Lower lobe of right lung (tissue), 2 donors: ENCODE measurements around the gene MTERF2. TPM values are rescaled to one million over a fixed set of nuclear protein-coding genes. Genes with fewer than 3 reads are reported as not detected.
"Not testable (repeated sequence)": the region's sequence is repeated elsewhere in the genome, so short reads cannot be mapped to it uniquely, and the experiment has no call there.

Source experiments
- ATAC-seq, 2 donors: fragments of 200-7000 bp; cut with Tn5 transposase; one replicate each; pipeline ENCODE4 v1.9.1; 2020 to 2022; ENCODE audit warnings: mild to moderate bottlenecking in 2 of 2, moderate library complexity in 2 of 2
- DNase-seq: peaks from one replicate; pipeline ENCODE4 v3.0.0-alpha.2; 2020
- H3K27ac ChIP-seq: fragments of 200-600 bp; one replicate; pipeline ENCODE4 v1.8.0; 2022
- H3K27me3 ChIP-seq: fragments of 200-600 bp; one replicate; pipeline ENCODE4 v1.8.0; 2022; ENCODE audit warnings: low read depth
- H3K36me3 ChIP-seq: fragments of 200-600 bp; one replicate; pipeline ENCODE4 v1.8.0; 2022; ENCODE audit warnings: mild to moderate bottlenecking
- H3K4me1 ChIP-seq: fragments of 200-600 bp; one replicate; pipeline ENCODE4 v1.8.0; 2022
- H3K4me3 ChIP-seq: fragments of 200-600 bp; one replicate; pipeline ENCODE4 v1.8.0; 2022; ENCODE audit warnings: mild to moderate bottlenecking
- H3K9me3 ChIP-seq: fragments of 200-600 bp; one replicate; pipeline ENCODE4 v1.8.0; 2022
- intact Hi-C: fragments of 100-400 bp; cut with DNase I; formaldehyde crosslinking; loops from one replicate; pipeline ENCODE4 v1.11.0; 2022
- total RNA-seq: library from RNA; stranded (reverse); fragmentation: NEBNext Ultra II Directional; extraction: Animal tissue kit (Norgen Biotek cat#: 25700); gene quantifications from one replicate; pipeline ENCODE4 v1.2.1, GENCODE V29; 2021
- TF ChIP-seq, protein P1 (sequence below): fragments of 200-600 bp; IDR thresholded peaks from one replicate; pipeline ENCODE4 v1.8.0; 2022; ENCODE audit warnings: antibody characterized with exemption, mild to moderate bottlenecking
- donor health status: DM: no; HTN: yes; CAD: no; lungs with severe emphysema.

Gene MTERF2
- total RNA-seq, 1 donor from 2014 or later: 13.6 TPM

DNA sequence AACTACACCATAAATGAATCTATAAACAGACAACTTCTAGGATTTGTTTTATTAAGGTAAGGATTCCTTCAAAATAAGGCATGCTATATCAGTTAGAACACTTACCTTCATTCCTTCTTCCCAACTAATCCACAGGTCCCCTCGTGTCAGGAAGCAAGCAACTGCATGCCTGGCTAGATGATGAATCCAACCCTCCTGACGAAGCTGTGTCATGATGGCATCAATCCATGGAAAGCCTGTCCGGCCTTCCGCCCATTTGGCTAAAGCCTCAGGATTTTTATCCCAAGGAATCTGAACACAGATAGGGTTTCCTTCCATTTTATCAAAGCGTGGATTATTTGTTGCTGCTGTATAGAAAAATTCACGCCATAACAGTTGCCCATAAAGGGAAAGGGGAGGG lies 12.5 kb upstream of the MTERF2 start:
- Histone ChIP-seq H3K36me3 (peaks cover 45% of the 10 kb centered on the region), H3K9me3 (no peaks in the 10 kb centered on the region), H3K4me3 (no peak overlapping the region), H3K4me1 (peaks cover 6% of the 10 kb centered on the region), H3K27me3 (no peaks in the 10 kb centered on the region), H3K27ac (no peak overlapping the region)
- TF ChIP-seq, protein P1, sequence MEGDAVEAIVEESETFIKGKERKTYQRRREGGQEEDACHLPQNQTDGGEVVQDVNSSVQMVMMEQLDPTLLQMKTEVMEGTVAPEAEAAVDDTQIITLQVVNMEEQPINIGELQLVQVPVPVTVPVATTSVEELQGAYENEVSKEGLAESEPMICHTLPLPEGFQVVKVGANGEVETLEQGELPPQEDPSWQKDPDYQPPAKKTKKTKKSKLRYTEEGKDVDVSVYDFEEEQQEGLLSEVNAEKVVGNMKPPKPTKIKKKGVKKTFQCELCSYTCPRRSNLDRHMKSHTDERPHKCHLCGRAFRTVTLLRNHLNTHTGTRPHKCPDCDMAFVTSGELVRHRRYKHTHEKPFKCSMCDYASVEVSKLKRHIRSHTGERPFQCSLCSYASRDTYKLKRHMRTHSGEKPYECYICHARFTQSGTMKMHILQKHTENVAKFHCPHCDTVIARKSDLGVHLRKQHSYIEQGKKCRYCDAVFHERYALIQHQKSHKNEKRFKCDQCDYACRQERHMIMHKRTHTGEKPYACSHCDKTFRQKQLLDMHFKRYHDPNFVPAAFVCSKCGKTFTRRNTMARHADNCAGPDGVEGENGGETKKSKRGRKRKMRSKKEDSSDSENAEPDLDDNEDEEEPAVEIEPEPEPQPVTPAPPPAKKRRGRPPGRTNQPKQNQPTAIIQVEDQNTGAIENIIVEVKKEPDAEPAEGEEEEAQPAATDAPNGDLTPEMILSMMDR: no peak
- intact Hi-C loops: no loop called here
- DNase-seq (no peak), ATAC-seq (no peak)

DNA sequence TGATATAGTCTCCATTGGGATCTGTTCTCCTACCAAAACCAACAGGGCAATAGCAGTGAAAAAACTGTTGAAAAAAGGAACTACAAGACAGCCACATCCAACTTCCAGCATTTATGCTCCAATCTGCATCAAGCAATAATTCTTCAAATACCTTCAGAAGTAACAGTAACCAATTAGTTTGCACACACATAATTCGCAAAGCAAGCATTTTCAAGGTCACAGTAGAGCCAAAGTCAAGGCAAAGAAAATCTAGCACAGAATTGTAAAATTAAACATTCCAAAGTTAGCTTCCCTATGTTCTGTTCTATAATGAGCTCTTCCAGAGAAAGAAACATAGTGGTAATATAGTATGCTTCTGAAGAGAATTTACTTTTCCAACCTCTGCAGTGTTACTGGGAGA lies 11.0 kb upstream of the MTERF2 start:
- DNase-seq: no peak
- no peak overlapping the region for H3K4me3 ChIP-seq
- no peaks in the 10 kb centered on the region for H3K27me3 ChIP-seq
- H3K27ac ChIP-seq: no peak overlapping the region
- H3K36me3 ChIP-seq: peaks cover 45% of the 10 kb centered on the region
- TF ChIP-seq, protein P1: no peak
- H3K4me1 ChIP-seq: peaks cover 6% of the 10 kb centered on the region
- no peaks in the 10 kb centered on the region for H3K9me3 ChIP-seq
- ATAC-seq: no peak
- intact Hi-C loops: no loop called here

DNA sequence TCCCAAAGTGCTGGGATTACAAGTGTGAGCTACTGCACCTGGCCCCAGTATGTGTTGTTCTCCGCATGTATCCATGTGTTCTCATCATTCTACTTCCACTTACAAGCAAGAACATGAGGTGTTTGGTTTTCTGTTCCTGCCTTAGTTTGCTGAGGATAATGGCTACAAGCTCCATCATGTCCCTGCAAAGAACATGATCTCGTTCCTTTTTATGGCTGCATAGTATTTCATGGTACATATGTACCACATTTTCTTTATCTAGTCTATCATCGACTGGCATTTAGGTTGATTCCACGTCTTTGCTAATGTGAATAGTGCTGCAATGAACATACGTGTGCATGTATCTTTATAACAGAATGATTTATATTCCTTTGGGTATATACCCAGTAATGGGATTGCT lies 9.2 kb upstream of the MTERF2 start:
- H3K36me3 ChIP-seq: peaks cover 37% of the 10 kb centered on the region
- H3K4me3 ChIP-seq, intact Hi-C loops, ATAC-seq, DNase-seq, H3K4me1 ChIP-seq, H3K27ac ChIP-seq, H3K9me3 ChIP-seq, H3K27me3 ChIP-seq: not testable (repeated sequence)

DNA sequence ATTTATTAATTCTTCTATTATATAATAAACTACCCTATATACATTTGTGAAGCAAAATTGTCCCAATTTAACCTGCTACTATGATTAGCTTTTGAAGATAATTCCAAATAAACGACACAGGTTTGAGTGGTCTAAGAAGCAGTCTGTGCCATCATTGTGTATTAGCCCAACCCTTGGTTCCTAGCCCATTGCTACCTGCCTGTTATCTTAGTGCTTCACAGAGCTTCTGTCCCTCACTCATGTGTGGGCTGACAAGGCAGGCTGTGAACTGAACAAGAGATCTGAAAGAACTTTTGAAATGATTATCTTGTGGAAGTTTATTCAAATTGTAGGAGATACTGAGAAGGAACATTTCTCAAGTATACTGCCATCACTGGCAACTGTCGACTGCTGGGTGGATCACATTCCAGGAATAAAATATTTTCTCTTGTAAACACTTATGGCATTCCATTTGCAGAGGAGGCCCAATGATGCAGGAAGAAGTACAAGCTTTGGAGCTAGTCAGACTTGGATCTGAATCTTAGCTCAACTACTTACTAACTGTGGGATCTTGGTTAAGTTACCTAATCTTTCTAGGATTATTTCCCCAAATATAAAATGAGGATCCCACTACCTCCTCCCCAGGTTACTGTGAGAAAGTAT lies 7.8 kb upstream of the MTERF2 start:
- Histone ChIP-seq H3K36me3 (peaks cover 25% of the 10 kb centered on the region), H3K4me3 (no peak overlapping the region), H3K9me3 (no peaks in the 10 kb centered on the region), H3K27ac (peak overlapping the region; percentile 63), H3K4me1 (peaks cover 6% of the 10 kb centered on the region), H3K27me3 (no peaks in the 10 kb centered on the region)
- TF ChIP-seq, protein P1: no peak
- no peak for DNase-seq
- intact Hi-C loops: no loop called here
- ATAC-seq: peak; percentile 68 to 92

DNA sequence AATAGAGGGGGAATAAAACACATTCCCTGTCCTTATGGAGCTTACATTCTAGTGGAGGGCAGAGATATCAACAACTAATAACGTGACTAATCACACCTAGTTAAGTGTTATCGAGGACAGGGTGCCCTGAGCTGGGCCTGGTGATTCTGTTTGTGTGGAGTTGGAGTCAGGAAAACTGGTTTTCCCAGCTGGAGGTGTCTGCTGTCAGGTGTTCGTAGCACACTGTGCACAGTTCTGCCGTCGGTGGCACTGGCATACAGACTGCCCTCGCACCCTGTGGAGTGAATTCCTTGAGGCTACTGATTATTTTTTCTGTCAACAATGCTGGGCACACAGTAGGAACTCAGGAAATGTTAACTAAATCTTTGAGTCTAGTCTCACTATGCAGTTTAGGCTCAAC lies 900 bp upstream of the MTERF2 start:
- Histone ChIP-seq H3K4me1 (peaks cover 27% of the 10 kb centered on the region), H3K27me3 (no peaks in the 10 kb centered on the region), H3K4me3 (no peak overlapping the region), H3K36me3 (peaks cover 5% of the 10 kb centered on the region), H3K9me3 (no peaks in the 10 kb centered on the region), H3K27ac (no peak overlapping the region)
- DNase-seq (no peak), ATAC-seq (peak in 1 of 2 donors; percentile 18)
- intact Hi-C loops: no loop called here
- TF ChIP-seq, protein P1: no peak

DNA sequence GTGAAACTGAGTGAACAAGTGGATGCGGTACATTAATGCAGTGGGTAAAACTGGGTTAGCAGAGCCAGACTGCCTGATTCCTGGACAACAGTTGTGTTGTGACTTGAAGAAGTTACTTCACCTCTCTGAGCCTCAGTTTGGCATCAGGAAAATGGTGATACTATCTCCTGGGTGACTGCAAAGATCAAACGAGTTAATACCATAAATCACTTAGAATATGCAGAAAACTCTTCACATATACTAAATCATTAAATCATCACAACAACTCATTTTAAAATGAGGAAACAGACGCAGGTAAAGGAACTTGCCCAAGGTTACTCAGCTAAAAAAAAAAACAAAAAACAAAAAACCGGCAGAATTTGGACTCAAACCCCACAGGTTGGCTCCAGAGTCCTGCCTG lies 811 bp downstream of the MTERF2 start:
- intact Hi-C loops: no loop called here
- no peak for ATAC-seq
- DNase-seq: no peak
- H3K27me3 ChIP-seq: no peaks in the 10 kb centered on the region
- peaks cover 5% of the 10 kb centered on the region for H3K36me3 ChIP-seq
- H3K4me1 ChIP-seq: peaks cover 27% of the 10 kb centered on the region
- H3K9me3 ChIP-seq: no peaks in the 10 kb centered on the region
- TF ChIP-seq, protein P1: no peak
- peak overlapping the region; percentile 81 for H3K4me3 ChIP-seq
- peak overlapping the region; percentile 90 for H3K27ac ChIP-seq
